NCI-H1417 treated with DMSO at 0.1 percent for 48 hours (cell line): ENCODE data around the gene RPL37A.

Source experiments
- DNase-seq: peaks from one replicate; lab custom pipeline; 2025; lab: John Stamatoyannopoulos, UW

Gene RPL37A

GRCh38 chr2:216548901-216549331 is 50.3 kb downstream of the RPL37A start:
- no peak for DNase-seq

GRCh38 chr2:216549926-216550690 is 51.5 kb downstream of the RPL37A start:
- no peak for DNase-seq

- DNase-seq: no peak
Measured at GRCh38 chr2:216551234-216552068, 52.8 kb downstream of the RPL37A start.

GRCh38 chr2:216553093-216553478 is 54.4 kb downstream of the RPL37A start:
- DNase-seq: no peak
